Measurements from ENCODE around the gene WASL.
"Not testable (repeated sequence)": the region's sequence is repeated elsewhere in the genome, so short reads cannot be mapped to it uniquely, and the experiment has no call there.

The WASL gene

DNA sequence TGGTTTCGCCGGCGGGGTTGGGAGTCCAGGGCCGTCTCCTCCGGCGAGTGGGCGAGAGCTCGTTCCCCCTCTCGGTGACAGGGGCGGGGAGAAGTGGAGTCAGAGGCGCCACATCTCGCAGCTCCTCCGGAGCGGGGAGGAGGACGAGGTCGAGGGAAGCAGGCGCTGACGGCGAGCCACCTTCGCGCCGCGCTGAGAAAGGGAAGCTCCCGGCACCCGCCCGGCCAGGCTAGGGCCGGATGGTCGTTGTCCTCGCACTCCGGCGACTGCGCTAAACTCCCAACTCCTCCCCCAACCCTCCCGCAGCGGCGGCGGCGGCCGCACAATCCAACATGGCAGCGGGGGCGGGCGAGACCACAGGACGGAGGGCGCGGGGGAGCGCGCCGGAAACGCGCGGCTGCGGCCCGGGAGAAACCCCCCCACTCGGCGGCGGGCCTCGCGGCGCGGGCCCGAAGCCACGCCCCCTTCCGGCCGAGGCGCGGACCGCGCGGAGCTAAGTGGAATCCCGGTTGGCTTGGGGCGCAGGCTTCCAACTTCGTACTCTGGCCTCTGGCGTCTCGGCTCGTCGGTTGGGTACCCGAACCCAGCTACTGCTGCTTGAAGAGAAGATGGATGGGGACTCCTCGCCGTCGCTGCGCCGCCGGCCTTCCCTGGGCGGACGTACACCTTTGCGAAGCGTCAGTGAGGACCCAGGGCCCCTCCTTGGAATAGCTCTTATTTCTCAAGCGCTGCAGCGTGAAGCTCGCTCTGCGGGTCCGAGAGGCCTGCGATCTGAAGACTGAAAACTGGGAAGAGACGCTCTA is at the start of gene WASL:
Gene WASL (minus strand): TSS at position 270 of the 803 bp plus-strand sequence. CDS start 269 bp downstream, at position 1.
- DNase-seq (ENCODE audit: low read depth, low spot score) = peak; percentile 97

DNA sequence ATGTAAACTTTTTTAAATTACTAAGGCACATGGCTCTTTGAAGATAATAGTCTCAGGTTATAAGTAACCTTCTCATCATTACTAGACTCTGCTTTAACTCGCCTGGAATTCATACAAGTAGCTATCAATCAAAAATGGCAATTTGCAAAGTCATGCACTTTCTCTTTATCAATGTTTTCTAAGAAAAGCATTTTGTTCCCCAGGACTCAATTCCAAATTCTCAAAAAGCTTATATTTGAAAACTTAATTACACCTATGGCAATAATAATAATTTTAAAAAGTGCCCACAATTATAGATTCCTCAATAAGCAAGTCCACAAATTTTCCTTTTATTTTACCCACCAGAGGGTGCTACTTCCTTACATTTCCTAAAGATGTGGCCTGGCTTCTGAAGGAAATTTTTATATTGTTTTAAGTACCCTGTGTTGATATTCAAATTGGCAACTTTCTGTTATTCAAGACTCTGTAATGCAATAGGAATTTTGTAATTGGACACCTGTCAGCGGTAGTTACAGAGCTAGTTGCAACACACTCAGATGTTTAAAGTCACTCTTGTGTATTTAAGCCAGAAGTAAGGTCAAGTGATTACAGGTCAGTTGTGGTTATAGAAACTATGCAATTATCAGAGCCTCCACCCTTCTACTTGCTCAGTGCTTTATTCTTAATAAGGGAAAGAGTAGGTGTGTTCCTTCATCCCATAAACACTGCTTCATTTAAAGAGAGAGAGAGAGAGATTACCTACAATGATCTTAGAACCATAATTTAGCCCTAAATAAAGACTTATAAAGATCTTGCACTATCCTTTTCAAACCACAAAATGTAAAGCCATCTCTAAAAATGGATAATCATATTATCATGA is 49.1 kb upstream of the WASL start:
- no peak for DNase-seq (ENCODE audit: low read depth, low spot score)

DNA sequence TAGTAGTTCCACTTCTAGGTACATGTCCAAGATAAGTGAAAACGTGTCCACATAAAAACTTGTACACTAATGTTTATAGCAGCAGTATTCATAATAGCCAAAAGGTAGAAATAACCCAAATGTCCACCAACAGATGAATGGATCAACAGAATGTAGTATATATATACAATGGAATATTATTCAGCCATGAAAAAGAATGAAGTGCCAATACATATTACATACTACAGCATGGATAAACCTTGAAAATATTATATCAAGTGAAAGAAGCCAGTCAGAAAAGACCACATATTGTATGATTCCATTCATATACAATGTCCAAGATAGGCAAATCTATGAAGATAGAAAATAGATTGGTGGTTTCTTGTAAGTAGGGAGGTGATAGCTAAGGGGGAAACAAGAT is 47.8 kb upstream of the WASL start:
- no peak for DNase-seq (ENCODE audit: low read depth, low spot score)

DNA sequence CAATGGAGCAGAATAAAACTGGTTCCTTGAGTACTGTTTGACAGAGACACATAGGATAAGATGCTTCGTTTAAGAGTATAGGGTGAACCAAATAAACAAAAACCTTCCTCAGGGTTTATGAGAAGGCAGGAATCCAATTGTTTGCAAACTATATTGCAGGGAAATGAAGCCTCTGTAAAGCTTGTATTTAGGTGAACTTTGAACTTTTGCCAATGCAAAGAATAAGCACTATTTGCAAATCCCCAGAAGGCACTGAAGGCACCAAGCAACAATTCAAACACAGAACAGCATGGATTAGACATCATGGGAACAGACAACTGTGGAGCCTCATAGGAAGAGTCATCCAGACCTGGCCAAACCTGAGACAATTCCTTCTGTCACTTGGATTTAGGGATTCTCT is 47.1 kb upstream of the WASL start:
- no peak for DNase-seq (ENCODE audit: low read depth, low spot score)

DNA sequence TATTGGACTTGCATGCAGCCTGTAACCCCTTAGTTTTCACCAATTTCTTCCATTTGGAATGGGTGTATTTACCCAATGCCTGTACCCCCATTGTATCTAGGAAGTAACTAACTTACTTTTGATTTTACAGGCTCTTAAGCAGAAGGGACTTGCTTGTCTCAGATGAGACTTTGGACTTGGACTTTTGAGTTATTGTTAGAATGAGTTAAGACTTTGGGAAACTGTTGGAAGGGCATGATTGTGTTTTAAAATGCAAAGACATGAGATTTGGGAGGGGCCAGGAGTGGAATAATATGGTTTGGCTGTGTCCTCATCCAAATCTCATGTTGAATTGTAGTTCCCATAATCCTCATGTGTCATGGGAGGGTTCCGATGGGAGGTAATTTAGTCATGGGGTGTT is 46.3 kb upstream of the WASL start:
- not testable (repeated sequence) for DNase-seq (ENCODE audit: low read depth, low spot score)

GRCh38 chr7:123792547-123792946 is 43.7 kb upstream of the WASL start:
- no peak for DNase-seq (ENCODE audit: low read depth, low spot score)

DNA sequence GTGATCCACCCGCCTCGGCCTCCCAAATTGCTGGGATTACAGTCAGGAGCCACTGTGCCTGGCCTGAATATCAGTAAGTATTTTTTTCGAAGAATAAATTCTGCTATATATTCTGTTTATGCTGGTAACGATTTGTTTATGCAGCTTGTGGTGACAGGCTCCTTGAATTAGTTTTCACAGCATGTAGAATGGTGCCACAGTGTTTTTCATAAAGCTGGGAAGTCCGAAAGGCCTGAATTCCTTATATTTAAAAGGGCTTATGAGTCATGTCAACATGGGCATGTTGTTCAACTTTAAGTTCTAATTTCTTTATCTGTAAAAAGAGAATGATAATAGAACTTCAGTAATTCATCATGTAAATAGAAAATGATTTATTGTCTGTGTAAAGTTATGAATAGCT is 42.2 kb upstream of the WASL start:
- DNase-seq (ENCODE audit: low read depth, low spot score) = no peak

DNA sequence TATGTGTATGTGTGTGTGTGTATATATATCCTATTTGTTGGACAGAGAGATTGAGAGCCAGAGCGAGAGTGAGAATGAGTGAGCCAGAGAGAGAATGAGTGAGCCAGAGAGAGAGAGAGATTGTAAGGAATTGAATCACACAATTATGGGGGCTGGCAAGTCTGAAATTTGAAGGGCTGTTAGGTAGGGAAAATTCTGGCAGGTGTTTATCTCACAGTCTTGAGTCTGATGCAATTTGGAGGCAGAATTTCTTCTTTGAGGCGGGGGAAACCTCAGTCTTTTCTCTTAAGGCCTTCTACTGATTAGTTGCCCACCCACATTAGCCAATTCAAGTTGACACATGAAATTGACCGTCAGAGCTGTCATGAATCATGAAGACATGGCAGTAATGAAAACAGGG is 41.0 kb upstream of the WASL start:
- no peak for DNase-seq (ENCODE audit: low read depth, low spot score)

DNA sequence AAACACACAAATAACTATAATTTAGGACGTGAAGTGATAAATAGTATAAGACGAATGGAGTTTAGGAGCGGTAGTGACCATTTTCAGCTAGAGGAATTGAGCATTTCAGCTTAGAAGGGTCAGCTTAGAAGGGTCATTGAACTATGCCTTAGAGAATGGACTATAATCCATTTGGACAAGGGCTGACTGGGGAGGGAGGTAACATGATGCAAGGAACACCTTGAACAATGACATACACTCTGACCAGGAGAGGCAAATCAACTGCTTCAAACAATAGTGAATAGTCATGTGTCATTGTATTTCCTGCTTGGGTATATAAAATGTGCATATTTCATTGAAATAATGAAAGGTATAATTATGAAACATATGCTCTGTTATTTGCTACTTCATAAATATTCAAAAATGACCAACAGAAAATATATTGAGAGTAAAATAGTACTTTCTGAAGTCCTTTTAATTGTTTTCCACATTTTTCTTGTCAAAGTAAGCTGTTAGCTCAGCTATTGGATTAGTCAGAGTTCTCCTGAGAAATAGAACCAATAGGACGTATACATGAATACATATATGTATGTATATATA is 40.5 kb upstream of the WASL start:
- DNase-seq (ENCODE audit: low read depth, low spot score) = no peak

GRCh38 chr7:123788584-123788983 is 39.8 kb upstream of the WASL start:
- DNase-seq (ENCODE audit: low read depth, low spot score) = no peak

GRCh38 chr7:123787220-123788007 is 38.6 kb upstream of the WASL start:
- DNase-seq (ENCODE audit: low read depth, low spot score) = no peak

GRCh38 chr7:123784263-123784662 is 35.5 kb upstream of the WASL start:
- DNase-seq (ENCODE audit: low read depth, low spot score) = no peak

GRCh38 chr7:123783820-123784219 is 35.0 kb upstream of the WASL start:
- no peak for DNase-seq (ENCODE audit: low read depth, low spot score)

DNA sequence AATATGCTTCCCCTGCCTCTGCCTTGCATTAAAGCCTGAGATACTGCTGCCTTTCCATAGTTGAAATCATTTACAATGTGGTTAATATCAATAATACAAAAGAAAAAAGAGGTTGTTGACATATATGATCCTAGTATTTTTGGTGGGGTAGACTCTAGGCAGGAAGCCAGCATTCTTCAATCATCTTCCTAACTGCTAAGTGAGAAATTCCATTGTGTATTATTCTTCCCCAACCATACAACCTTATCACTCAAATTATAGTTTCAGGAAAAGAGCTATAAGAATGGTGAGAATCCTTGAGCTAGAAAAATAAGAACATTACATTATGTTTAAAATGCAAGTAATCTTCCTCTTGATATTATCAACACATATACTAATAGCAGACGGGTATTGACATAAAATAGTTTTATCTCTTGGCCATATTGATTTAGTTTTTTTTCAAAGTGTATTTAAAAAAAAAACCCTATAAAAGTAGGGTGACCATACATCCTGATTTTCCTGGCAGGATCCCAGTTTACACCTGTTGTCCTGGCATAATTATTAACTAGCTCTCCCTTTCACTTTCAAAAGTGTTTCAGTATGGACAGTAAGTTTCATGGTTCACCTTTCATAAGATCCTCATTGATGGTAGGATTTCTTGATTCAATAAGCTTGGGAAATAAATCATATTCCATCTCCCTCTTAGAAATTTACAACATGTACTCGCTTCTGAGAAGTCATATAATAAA is 33.4 kb upstream of the WASL start:
- no peak for DNase-seq (ENCODE audit: low read depth, low spot score)

DNA sequence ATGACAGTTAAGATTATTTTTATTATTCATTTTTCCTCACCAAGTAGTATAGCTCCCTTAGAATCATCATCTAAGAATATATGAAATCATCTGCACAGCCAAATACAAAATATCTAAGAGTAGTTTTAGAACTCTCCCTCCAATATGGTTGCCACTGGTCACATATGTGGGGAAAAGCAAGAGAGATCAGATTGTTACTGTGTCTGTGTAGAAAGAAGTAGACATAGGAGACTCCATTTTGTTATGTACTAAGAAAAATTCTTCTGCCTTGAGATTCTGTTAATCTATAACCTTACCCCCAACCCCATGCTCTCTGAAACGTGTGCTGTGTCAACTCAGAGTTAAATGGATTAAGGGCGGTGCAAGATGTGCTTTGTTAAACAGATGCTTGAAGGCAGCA is 31.7 kb upstream of the WASL start:
- not testable (repeated sequence) for DNase-seq (ENCODE audit: low read depth, low spot score)

- DNase-seq (ENCODE audit: low read depth, low spot score) = no peak
These were observed 25.7 kb upstream of the WASL start for GRCh38 chr7:123774496-123774895.

- DNase-seq (ENCODE audit: low read depth, low spot score) = no peak
These were observed 24.7 kb upstream of the WASL start for GRCh38 chr7:123773481-123773880.

DNA sequence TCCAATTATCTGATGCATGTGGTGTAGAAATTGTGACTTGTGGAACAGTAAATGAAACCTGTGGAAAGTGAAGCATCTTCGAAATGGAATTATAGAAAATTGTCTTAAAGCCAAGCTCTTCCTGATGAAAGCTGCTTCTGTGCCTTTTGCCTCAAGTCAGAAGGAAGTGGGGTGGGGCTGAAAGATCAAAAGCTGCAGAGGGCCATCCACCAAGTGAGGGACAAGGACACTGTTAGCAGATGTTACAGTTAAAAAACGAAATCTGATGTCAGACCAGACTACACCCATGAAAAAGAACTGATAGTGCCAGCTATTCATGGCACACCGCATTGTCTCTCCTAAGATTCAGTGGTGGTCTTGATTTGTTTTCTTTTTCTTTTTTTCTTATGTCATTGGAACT is 23.8 kb upstream of the WASL start:
- no peak for DNase-seq (ENCODE audit: low read depth, low spot score)

- DNase-seq (ENCODE audit: low read depth, low spot score) = peak; percentile 44
These were observed 23.0 kb upstream of the WASL start for GRCh38 chr7:123771846-123772245.

- no peak for DNase-seq (ENCODE audit: low read depth, low spot score)
These were observed 22.5 kb upstream of the WASL start for GRCh38 chr7:123771256-123771655.

- DNase-seq (ENCODE audit: low read depth, low spot score) = no peak
These were observed 21.6 kb upstream of the WASL start for GRCh38 chr7:123770378-123770777.
